Breast epithelium (tissue), 3 donors: Measurements from ENCODE around the gene WDR37.

Experiments used
- CTCF ChIP-seq, 3 donors: fragments of 450-650 bp; IDR thresholded peaks; one replicate each; pipeline ENCODE4 v1.5.1; 2016 to 2017; ENCODE audit warnings: antibody characterized with exemption in 3 of 3, mild to moderate bottlenecking in 3 of 3, moderate library complexity in 3 of 3
- POLR2A ChIP-seq: fragments of 450-650 bp; IDR thresholded peaks from one replicate; pipeline ENCODE4 v1.6.1; 2016; ENCODE audit warnings: antibody characterized with exemption, mild to moderate bottlenecking, moderate library complexity
- POLR2AphosphoS5 ChIP-seq, 3 donors: sonication (generic); formaldehyde crosslinking; IDR thresholded peaks; one replicate each; pipeline ENCODE4 v1.6.1; 2017; ENCODE audit warnings: antibody characterized with exemption in 3 of 3

- TF ChIP-seq CTCF (IDR thresholded peaks at IDR 0.05): no peak
- no peak for TF ChIP-seq POLR2AphosphoS5 (IDR thresholded peaks at IDR 0.05)
- TF ChIP-seq POLR2A: no peak
Observed at GRCh38 chr10:1083581-1083980, 27.4 kb downstream of the WDR37 start.
